Lower lobe of right lung (tissue), 2 donors: ENCODE results near the gene SMPD1. TPM values are rescaled to one million over a fixed set of nuclear protein-coding genes. Genes with fewer than 3 reads are reported as not detected.
"Not testable (repeated sequence)": the region's sequence is repeated elsewhere in the genome, so short reads cannot be mapped to it uniquely, and the experiment has no call there.

Experiments
- ATAC-seq, 2 donors: fragments of 200-7000 bp; cut with Tn5 transposase; one replicate each; pipeline ENCODE4 v1.9.1; 2020 to 2022; ENCODE audit warnings: mild to moderate bottlenecking in 2 of 2, moderate library complexity in 2 of 2
- DNase-seq: peaks from one replicate; pipeline ENCODE4 v3.0.0-alpha.2; 2020
- H3K27ac ChIP-seq: fragments of 200-600 bp; one replicate; pipeline ENCODE4 v1.8.0; 2022
- H3K27me3 ChIP-seq: fragments of 200-600 bp; one replicate; pipeline ENCODE4 v1.8.0; 2022; ENCODE audit warnings: low read depth
- H3K36me3 ChIP-seq: fragments of 200-600 bp; one replicate; pipeline ENCODE4 v1.8.0; 2022; ENCODE audit warnings: mild to moderate bottlenecking
- H3K4me1 ChIP-seq: fragments of 200-600 bp; one replicate; pipeline ENCODE4 v1.8.0; 2022
- H3K4me3 ChIP-seq: fragments of 200-600 bp; one replicate; pipeline ENCODE4 v1.8.0; 2022; ENCODE audit warnings: mild to moderate bottlenecking
- H3K9me3 ChIP-seq: fragments of 200-600 bp; one replicate; pipeline ENCODE4 v1.8.0; 2022
- CTCF ChIP-seq: fragments of 200-600 bp; IDR thresholded peaks from one replicate; pipeline ENCODE4 v1.8.0; 2022; ENCODE audit warnings: antibody characterized with exemption, mild to moderate bottlenecking
- intact Hi-C: fragments of 100-400 bp; cut with DNase I; formaldehyde crosslinking; loops from one replicate; pipeline ENCODE4 v1.11.0; 2022
- total RNA-seq: library from RNA; stranded (reverse); fragmentation: NEBNext Ultra II Directional; extraction: Animal tissue kit (Norgen Biotek cat#: 25700); gene quantifications from one replicate; pipeline ENCODE4 v1.2.1, GENCODE V29; 2021
- donor health status: DM: no; HTN: yes; CAD: no; lungs with severe emphysema.

The SMPD1 gene
- total RNA-seq, 1 donor from 2014 or later = 39.7 TPM

GRCh38 chr11:6391537-6392134 lies 1.4 kb downstream of the SMPD1 start:
- H3K9me3 ChIP-seq = no peaks in the 10 kb centered on the region
- intact Hi-C loops = no loop called here
- no peaks in the 10 kb centered on the region for H3K27me3 ChIP-seq
- no peak for TF ChIP-seq CTCF
- peaks cover 32% of the 10 kb centered on the region for H3K4me1 ChIP-seq
- ATAC-seq = no peak
- H3K4me3 ChIP-seq = peak overlapping the region; percentile 81
- DNase-seq = no peak
- peaks cover 28% of the 10 kb centered on the region for H3K36me3 ChIP-seq
- H3K27ac ChIP-seq = peak overlapping the region; percentile 82

- H3K27ac ChIP-seq, DNase-seq, H3K27me3 ChIP-seq, H3K9me3 ChIP-seq, intact Hi-C loops, ATAC-seq, H3K4me3 ChIP-seq: not testable (repeated sequence)
- H3K4me1 ChIP-seq = peaks cover 38% of the 10 kb centered on the region
- H3K36me3 ChIP-seq = peaks cover 28% of the 10 kb centered on the region
Observed at GRCh38 chr11:6392251-6392650, 2.0 kb downstream of the SMPD1 start.

DNA sequence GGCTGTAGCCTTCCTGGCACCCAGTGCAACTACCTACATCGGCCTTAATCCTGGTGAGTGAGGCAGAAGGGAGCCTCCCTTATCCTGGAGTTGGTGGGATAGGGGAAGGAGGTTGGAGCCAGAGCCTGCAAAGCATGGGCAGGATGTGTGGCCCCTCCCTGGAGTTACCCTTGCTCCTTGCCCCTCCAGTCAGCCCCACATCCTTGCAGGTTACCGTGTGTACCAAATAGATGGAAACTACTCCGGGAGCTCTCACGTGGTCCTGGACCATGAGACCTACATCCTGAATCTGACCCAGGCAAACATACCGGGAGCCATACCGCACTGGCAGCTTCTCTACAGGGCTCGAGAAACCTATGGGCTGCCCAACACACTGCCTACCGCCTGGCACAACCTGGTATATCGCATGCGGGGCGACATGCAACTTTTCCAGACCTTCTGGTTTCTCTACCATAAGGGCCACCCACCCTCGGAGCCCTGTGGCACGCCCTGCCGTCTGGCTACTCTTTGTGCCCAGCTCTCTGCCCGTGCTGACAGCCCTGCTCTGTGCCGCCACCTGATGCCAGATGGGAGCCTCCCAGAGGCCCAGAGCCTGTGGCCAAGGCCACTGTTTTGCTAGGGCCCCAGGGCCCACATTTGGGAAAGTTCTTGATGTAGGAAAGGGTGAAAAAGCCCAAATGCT lies 3.9 kb downstream of the SMPD1 start:
- Histone ChIP-seq H3K4me3 (no peak overlapping the region), H3K9me3 (no peaks in the 10 kb centered on the region), H3K27me3 (no peaks in the 10 kb centered on the region), H3K36me3 (peaks cover 28% of the 10 kb centered on the region), H3K4me1 (peaks cover 32% of the 10 kb centered on the region), H3K27ac (no peak overlapping the region)
- no peak for DNase-seq
- TF ChIP-seq CTCF = no peak
- intact Hi-C loops = no loop called here
- ATAC-seq = no peak

DNA sequence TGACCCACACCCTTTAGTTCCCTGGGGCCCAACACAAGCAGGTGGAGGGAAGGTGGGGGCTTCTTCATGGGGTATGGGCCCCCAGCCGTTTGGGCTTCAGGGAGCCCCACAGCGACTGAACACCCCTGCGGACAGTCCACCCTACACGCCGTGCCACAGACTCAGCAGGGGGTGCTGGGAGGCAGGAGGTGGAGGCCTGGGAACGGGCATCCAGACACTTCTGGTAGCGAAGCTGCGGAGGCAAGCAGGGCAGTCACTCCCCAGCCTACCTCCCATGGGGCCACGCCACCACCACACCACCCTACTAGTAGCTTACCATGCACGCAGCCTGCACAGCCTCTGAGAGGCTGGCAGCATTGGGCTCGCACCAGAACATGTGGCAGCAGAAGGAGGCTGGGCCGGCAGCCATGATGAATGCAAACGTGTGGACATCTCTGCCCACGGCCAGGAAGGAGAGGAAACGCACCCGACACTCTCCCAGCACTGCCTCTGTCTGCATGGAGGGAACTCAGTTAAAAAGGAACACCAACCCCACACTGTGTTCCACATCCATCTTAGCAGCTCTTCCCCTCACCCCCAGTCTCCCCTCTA lies 5.3 kb downstream of the SMPD1 start:
- peaks cover 33% of the 10 kb centered on the region for H3K36me3 ChIP-seq
- no peaks in the 10 kb centered on the region for H3K9me3 ChIP-seq
- no peak for ATAC-seq
- intact Hi-C loops = no loop called here
- no peak for TF ChIP-seq CTCF
- peaks cover 25% of the 10 kb centered on the region for H3K4me1 ChIP-seq
- no peak overlapping the region for H3K4me3 ChIP-seq
- H3K27me3 ChIP-seq = no peaks in the 10 kb centered on the region
- DNase-seq = no peak
- no peak overlapping the region for H3K27ac ChIP-seq

DNA sequence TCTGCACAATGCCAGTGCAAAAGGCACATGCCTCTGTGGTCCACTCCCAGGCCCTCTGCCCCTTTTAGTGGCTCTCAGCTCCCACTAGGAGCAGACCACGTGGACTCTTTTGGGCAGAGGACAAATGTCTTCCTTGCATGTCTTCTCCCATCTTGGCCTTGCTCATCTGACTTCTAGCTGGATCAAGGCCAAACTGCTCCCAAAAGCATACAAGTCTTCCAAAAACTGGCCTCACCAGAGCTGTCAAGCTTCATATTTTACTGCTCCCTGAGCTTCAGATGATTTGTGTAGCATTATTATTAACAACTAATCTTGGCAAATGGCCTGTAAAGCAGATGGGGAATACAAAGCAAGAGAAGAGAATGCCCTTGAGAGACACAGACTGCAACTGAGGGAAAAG lies 6.9 kb downstream of the SMPD1 start:
- Histone ChIP-seq H3K27me3 (no peaks in the 10 kb centered on the region), H3K4me1 (peaks cover 12% of the 10 kb centered on the region), H3K4me3 (no peak overlapping the region), H3K36me3 (peaks cover 43% of the 10 kb centered on the region), H3K27ac (peak overlapping the region; percentile 19), H3K9me3 (no peaks in the 10 kb centered on the region)
- DNase-seq (no peak), ATAC-seq (no peak)
- TF ChIP-seq CTCF = no peak
- intact Hi-C loops = no loop called here

- no peak for TF ChIP-seq CTCF
- H3K36me3 ChIP-seq = peaks cover 44% of the 10 kb centered on the region
- H3K27me3 ChIP-seq = no peaks in the 10 kb centered on the region
- no peak for DNase-seq
- peak overlapping the region; percentile 19 for H3K27ac ChIP-seq
- intact Hi-C loops = no loop called here
- peaks cover 12% of the 10 kb centered on the region for H3K4me1 ChIP-seq
- no peak overlapping the region for H3K4me3 ChIP-seq
- ATAC-seq = peak; percentile 56 to 82
- no peaks in the 10 kb centered on the region for H3K9me3 ChIP-seq
Observed at GRCh38 chr11:6397636-6398035, 7.4 kb downstream of the SMPD1 start.
